Measurements from ENCODE around the gene PANX2.

DNA sequence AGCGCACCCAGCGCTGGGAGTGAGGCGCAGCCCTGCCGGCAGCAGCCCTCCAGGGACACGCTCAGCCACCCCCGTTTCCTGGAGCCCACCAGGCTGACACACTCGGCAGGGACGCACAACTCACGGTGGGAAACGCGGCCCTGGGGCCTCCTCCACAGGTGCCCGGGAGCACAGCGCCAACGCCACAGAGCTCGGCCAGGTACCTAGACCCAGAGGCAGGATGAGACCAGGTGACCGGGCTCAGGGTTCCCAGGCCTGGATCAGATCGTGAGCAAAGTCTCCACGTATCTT, 56.3 kb downstream of the PANX2 start:
- TF ChIP-seq, protein P1, sequence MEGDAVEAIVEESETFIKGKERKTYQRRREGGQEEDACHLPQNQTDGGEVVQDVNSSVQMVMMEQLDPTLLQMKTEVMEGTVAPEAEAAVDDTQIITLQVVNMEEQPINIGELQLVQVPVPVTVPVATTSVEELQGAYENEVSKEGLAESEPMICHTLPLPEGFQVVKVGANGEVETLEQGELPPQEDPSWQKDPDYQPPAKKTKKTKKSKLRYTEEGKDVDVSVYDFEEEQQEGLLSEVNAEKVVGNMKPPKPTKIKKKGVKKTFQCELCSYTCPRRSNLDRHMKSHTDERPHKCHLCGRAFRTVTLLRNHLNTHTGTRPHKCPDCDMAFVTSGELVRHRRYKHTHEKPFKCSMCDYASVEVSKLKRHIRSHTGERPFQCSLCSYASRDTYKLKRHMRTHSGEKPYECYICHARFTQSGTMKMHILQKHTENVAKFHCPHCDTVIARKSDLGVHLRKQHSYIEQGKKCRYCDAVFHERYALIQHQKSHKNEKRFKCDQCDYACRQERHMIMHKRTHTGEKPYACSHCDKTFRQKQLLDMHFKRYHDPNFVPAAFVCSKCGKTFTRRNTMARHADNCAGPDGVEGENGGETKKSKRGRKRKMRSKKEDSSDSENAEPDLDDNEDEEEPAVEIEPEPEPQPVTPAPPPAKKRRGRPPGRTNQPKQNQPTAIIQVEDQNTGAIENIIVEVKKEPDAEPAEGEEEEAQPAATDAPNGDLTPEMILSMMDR (IDR thresholded peaks at IDR 0.05) = no peak
- TF ChIP-seq POLR2A (IDR thresholded peaks at IDR 0.05) (no peak), EP300 (IDR thresholded peaks at IDR 0.05) (no peak)

Data from sigmoid colon (tissue), 4 donors.